GM12878 (cell line): ENCODE measurements around the gene SCUBE3. TPM values are rescaled to one million over a fixed set of nuclear protein-coding genes. Genes with fewer than 3 reads are reported as not detected.

Experiments used
- ATAC-seq: fragments of 200-7000 bp; cut with Tn5 transposase; 3 replicates; pipeline ENCODE4 v1.9.1; 2020; ENCODE audit warnings: mild to moderate bottlenecking, moderate library complexity
- BruUV-seq: library from RNA; stranded (reverse); fragments of 400-500 nt; replicated peaks from 2 replicates; lab custom pipeline; 2021; lab: Mats Ljungman, UMichigan
- CTCF ChIA-PET: fragments of 300-600 bp; sonication (Branson Sonifier 250); formaldehyde crosslinking; extraction: SDS; loops from one replicate; lab custom pipeline; 2021; ENCODE audit warnings: inconsistent platforms; lab: Yijun Ruan, JAX
- POLR2A ChIA-PET: fragments of 350-600 bp; formaldehyde crosslinking; extraction: SDS; loops from one replicate; lab custom pipeline; 2021; ENCODE audit warnings: inconsistent platforms; lab: Charles Lee
- RAD21 ChIA-PET: fragments of 300-600 bp; sonication (Branson Sonifier 250); formaldehyde crosslinking; loops from one replicate; lab custom pipeline; 2023; ENCODE audit warnings: antibody characterized with exemption; ENCODE audit not compliant: unreplicated experiment; lab: Charles Lee
- SMC1A ChIA-PET: fragments of 300-600 bp; sonication (Branson Sonifier 250); formaldehyde crosslinking; loops from one replicate; lab custom pipeline; 2023; ENCODE audit not compliant: unreplicated experiment, uncharacterized antibody; lab: Charles Lee
- DNase-seq: peaks from one replicate; pipeline ENCODE4 v3.0.0-alpha.2; 2011; ENCODE audit warnings: low read depth, low spot score
- FAIRE-seq: peaks from 3 replicates; lab custom pipeline; 2011; peaks lifted over from hg19 to GRCh38; lab: Jason Lieb, UNC
- H2AFZ ChIP-seq: 2 replicates; pipeline ENCODE4 v1.6.0; 2011; ENCODE audit warnings: low read depth, low read length, control low read depth; ENCODE audit not compliant: control insufficient read depth
- H3K27ac ChIP-seq: 2 replicates; pipeline ENCODE4 v1.5.1; 2011; ENCODE audit warnings: control low read depth; ENCODE audit not compliant: control insufficient read depth, insufficient read depth
- H3K27me3 ChIP-seq, 2 experiments: replicated peaks in 1 of 2; 2 replicates each; pipeline versions ENCODE4 v1.6.0 to v1.6.1; 2011; ENCODE audit warnings: low read length in 1 of 2; ENCODE audit not compliant: control insufficient read depth in 2 of 2, insufficient read depth in 2 of 2
- H3K36me3 ChIP-seq, 2 experiments: 2 replicates each; pipeline ENCODE4 v1.5.1; 2011; ENCODE audit warnings: low read length in 1 of 2; ENCODE audit not compliant: control insufficient read depth in 2 of 2, insufficient read depth in 2 of 2
- H3K4me1 ChIP-seq: 2 replicates; pipeline ENCODE4 v1.6.1; 2011; ENCODE audit warnings: mild to moderate bottlenecking, low read length, moderate library complexity, mixed read lengths; ENCODE audit not compliant: control insufficient read depth, insufficient read depth
- H3K4me2 ChIP-seq: 2 replicates; pipeline ENCODE4 v1.6.0; 2011; ENCODE audit warnings: control low read depth; ENCODE audit not compliant: control insufficient read depth, insufficient read depth
- H3K4me3 ChIP-seq: fragments of 200-600 bp; sonication (generic); 2 replicates; pipeline ENCODE4 v1.5.1; 2016
- H3K79me2 ChIP-seq: 2 replicates; pipeline ENCODE4 v1.6.0; 2011; ENCODE audit warnings: low read length; ENCODE audit not compliant: control insufficient read depth, insufficient read depth
- H3K9ac ChIP-seq: 2 replicates; pipeline ENCODE4 v1.8.0; 2011; ENCODE audit warnings: low read length, control low read depth, mixed read lengths; ENCODE audit not compliant: control insufficient read depth, insufficient read depth
- H3K9me3 ChIP-seq: replicated peaks from 3 replicates; pipeline ENCODE4 v1.5.1; 2011; ENCODE audit warnings: mild to moderate bottlenecking, low read length; ENCODE audit not compliant: control insufficient read depth, insufficient read depth
- H4K20me1 ChIP-seq: 2 replicates; pipeline ENCODE4 v1.6.0; 2011; ENCODE audit not compliant: control insufficient read depth, insufficient read depth
- BACH1 ChIP-seq: fragments of 450-650 bp; IDR thresholded peaks from 2 replicates; pipeline ENCODE4 v1.6.1; 2017; ENCODE audit warnings: mild to moderate bottlenecking, borderline replicate concordance
- BHLHE40 ChIP-seq, 2 experiments: fragments of 450-650 bp in 1 of 2; IDR thresholded peaks; 2 replicates each; pipeline ENCODE4 v1.6.1; 2011 to 2017; ENCODE audit warnings: low read depth in 2 of 2, borderline replicate concordance in 1 of 2, improper control_type of control experiment in 1 of 2, low read length in 1 of 2, mild to moderate bottlenecking in 1 of 2
- BRCA1 ChIP-seq: IDR thresholded peaks from 2 replicates; pipeline ENCODE4 v1.6.1; 2011; ENCODE audit warnings: low read depth, low read length, improper control_type of control experiment
- CEBPZ ChIP-seq: fragments of 150-350 bp; IDR thresholded peaks from 2 replicates; pipeline ENCODE4 v1.6.1; 2016; ENCODE audit warnings: low read depth, low read length
- E2F8 ChIP-seq: fragments of 450-650 bp; IDR thresholded peaks from 2 replicates; pipeline ENCODE4 v1.6.1; 2018; ENCODE audit warnings: mild to moderate bottlenecking, low read depth, moderate library complexity; ENCODE audit not compliant: partially characterized antibody
- EED ChIP-seq: sonication (generic); IDR thresholded peaks from 2 replicates; pipeline ENCODE4 v1.6.1; 2016; ENCODE audit warnings: antibody characterized with exemption, low read depth
- EZH2 ChIP-seq: IDR thresholded peaks from 2 replicates; pipeline ENCODE4 v1.6.1; 2012; ENCODE audit warnings: low read depth, mild to moderate bottlenecking, control low read depth, inconsistent platforms, low read length, borderline replicate concordance; ENCODE audit not compliant: control insufficient read depth
- FOXK2 ChIP-seq: fragments of 450-650 bp; IDR thresholded peaks from 2 replicates; pipeline ENCODE4 v1.6.1; 2017; ENCODE audit warnings: mild to moderate bottlenecking, moderate library complexity
- MYC ChIP-seq: IDR thresholded peaks from 2 replicates; pipeline ENCODE4 v1.6.1; 2011; ENCODE audit warnings: mild to moderate bottlenecking, low read length, moderate library complexity, inconsistent platforms; ENCODE audit not compliant: insufficient read depth, insufficient replicate concordance, insufficient read length, severe bottlenecking
- NBN ChIP-seq: fragments of 450-650 bp; IDR thresholded peaks from 2 replicates; pipeline ENCODE4 v1.6.1; 2016
- SIX5 ChIP-seq: IDR thresholded peaks from 2 replicates; pipeline ENCODE4 v1.6.1; 2011; ENCODE audit warnings: mild to moderate bottlenecking, low read depth, low read length, moderate library complexity; ENCODE audit not compliant: severe bottlenecking
- ZNF687 ChIP-seq: fragments of 450-650 bp; IDR thresholded peaks from 2 replicates; pipeline ENCODE4 v1.6.1; 2017; ENCODE audit warnings: mild to moderate bottlenecking, moderate library complexity
- WGBS: methylation state at CpG from one replicate; pipeline ENCODE4 v1.1.6; 2016; ENCODE audit warnings: low lambda C conversion rate; ENCODE audit not compliant: insufficient replicate concordance, insufficient coverage; ENCODE audit errors: missing lambda C conversion rate; 5-methylcytosine and 5-hydroxymethylcytosine counted together
- in situ Hi-C: fragments of 300-500 bp; cut with MboI; formaldehyde crosslinking; loops from 9 replicates; pipeline ENCODE4 v1.14.3; 2018; ENCODE audit warnings: mixed read lengths
- intact Hi-C: fragments of 100-400 bp; cut with micrococcal nuclease; formaldehyde crosslinking; loops from one replicate; pipeline ENCODE4 v1.14.2; 2022; ENCODE audit not compliant: unreplicated experiment
- polyA plus RNA-seq, 11 experiments: library from polyadenylated mRNA; depleted of rRNA in 4 of 11; unstranded in 6 of 11; stranded (reverse) in 5 of 11; fragments of >200 nt; fragmentation: Nextera tagmentation in 4 of 11; fragmentation: Illumina TruSeq in 1 of 11; extraction: Ambion mirVana in 4 of 11; extraction: Trizol in 1 of 11; gene quantifications; 1 replicate in 1 of 11; 2 replicates in 10 of 11; pipeline versions ENCODE4 v1.2.1 to v1.2.3, GENCODE V29; 2011 to 2016; ENCODE audit warnings: inconsistent platforms in 2 of 11, missing spikeins in 2 of 11, low read depth in 1 of 11
- total RNA-seq, 4 experiments: library from RNA; depleted of rRNA in 3 of 4; stranded (reverse); fragments of >200 nt in 3 of 4; fragmentation: Illumina TruSeq in 1 of 4; extraction: Trizol in 1 of 4; gene quantifications; 2 replicates each; pipeline versions ENCODE4 v1.2.1 to v1.2.3, GENCODE V29; 2013 to 2021

SCUBE3 gene
- total and polyA plus RNA-seq, 10 of the 15 experiments (the other 5 are each of a cell fraction or from before 2014, with no cell fraction given): under 0.01 to 0.20 (median 0.07) TPM; not detected in 4

GRCh38 chr6:35216851-35217811, 3.4 kb downstream of the SCUBE3 start:
- H3K79me2 ChIP-seq: no peaks in the 10 kb centered on the region
- H4K20me1 ChIP-seq: no peaks in the 10 kb centered on the region
- H3K4me2 ChIP-seq: no peak overlapping the region
- ChIA-PET POLR2A (no interaction called here), CTCF (no interaction called here), RAD21 (interaction anchor here (1.6 kb wide), 1 partner anchor 10 kb away, joined by 3 read pairs; no protein-coding TSS in a partner anchor), SMC1A (no interaction called here)
- intact Hi-C loops (no loop called here), in situ Hi-C loops (no loop called here)
- no TSS peak for BruUV-seq
- no peak overlapping the region for H3K4me3 ChIP-seq
- H3K4me1 ChIP-seq: no peaks in the 10 kb centered on the region
- no peak for ATAC-seq
- 27% methylated on average over 14 of the region's 17 CpGs for WGBS
- FAIRE-seq: no peak
- no peaks in the 10 kb centered on the region for H3K36me3 ChIP-seq
- no peak overlapping the region for H3K27ac ChIP-seq
- DNase-seq: no peak
- H2AFZ ChIP-seq: no peak overlapping the region
- no peak overlapping the region for H3K9ac ChIP-seq
- H3K27me3 ChIP-seq: peaks cover 9 to 14% of the 10 kb centered on the region in 2 experiments
- no peaks in the 10 kb centered on the region for H3K9me3 ChIP-seq
- no peak for TF ChIP-seq BHLHE40 (IDR thresholded peaks at IDR 0.05; ENCODE audit: borderline replicate concordance in 1 of 2, low read depth in 2 of 2, low read length in 1 of 2)
- TF ChIP-seq SIX5: no peak
- no peak for TF ChIP-seq ZNF687
- no peak for TF ChIP-seq EED
- no peak for TF ChIP-seq BRCA1
- no peak for TF ChIP-seq E2F8
- TF ChIP-seq NBN: no peak
- no peak for TF ChIP-seq MYC
- no peak for TF ChIP-seq EZH2
- TF ChIP-seq FOXK2: no peak
- no peak for TF ChIP-seq CEBPZ
- no peak for TF ChIP-seq BACH1
